SK-MEL-5 (cell line): ENCODE results near the gene ATP2B1. TPM values are rescaled to one million over a fixed set of nuclear protein-coding genes. Genes with fewer than 3 reads are reported as not detected.
"Not testable (repeated sequence)": the region's sequence is repeated elsewhere in the genome, so short reads cannot be mapped to it uniquely, and the experiment has no call there.

ENCODE experiments used
- DNase-seq: peaks from one replicate; pipeline ENCODE4 v3.0.0-alpha.2; 2016; ENCODE audit warnings: low read depth, low spot score
- in situ Hi-C: cut with HindIII; loops from 2 replicates; pipeline ENCODE4 v1.10.0; 2016; ENCODE audit warnings: low sequenced_read_pairs, high pct_unique_total_duplicates, low pct_unique_long_range_greater_than_20kb
- polyA plus RNA-seq, 2 experiments: library from polyadenylated mRNA; depleted of rRNA; stranded (reverse); fragments of >200 nt; gene quantifications; 2 replicates each; pipeline ENCODE4 v1.2.3, GENCODE V29; 2015
- total RNA-seq: library from RNA; depleted of rRNA; stranded (reverse); fragments of >200 nt; shearing (Covaris generic); gene quantifications from 2 replicates; pipeline ENCODE4 v1.2.3, GENCODE V29; 2014; rRNA removed

ATP2B1 gene
- 30.5 and 33.7 TPM in 2 replicates for total RNA-seq
- polyA plus RNA-seq (2015; cell fraction: cytosol; rRNA removed): 20.5 and 23.2 TPM in 2 replicates
- polyA plus RNA-seq (2015; cell fraction: nucleus; rRNA removed): 29.9 and 38.4 TPM in 2 replicates

- in situ Hi-C loops: no loop called here
- peak; percentile 83 for DNase-seq
Measured at GRCh38 chr12:89708565-89709156, at the start of gene ATP2B1. Gene ATP2B1, minus strand, starts transcription at chr12:89708838. Its CDS starts 52,952 bp downstream, at chr12:89655886.

- in situ Hi-C loops, DNase-seq: not testable (repeated sequence)
Measured at GRCh38 chr12:89757987-89758386, 49.3 kb upstream of the ATP2B1 start.

- in situ Hi-C loops: no loop called here
- no peak for DNase-seq
Measured at GRCh38 chr12:89756585-89757398, 48.2 kb upstream of the ATP2B1 start.

GRCh38 chr12:89756194-89756584 is 47.6 kb upstream of the ATP2B1 start:
- in situ Hi-C loops: no loop called here
- no peak for DNase-seq

GRCh38 chr12:89753997-89754396 is 45.4 kb upstream of the ATP2B1 start:
- in situ Hi-C loops: no loop called here
- no peak for DNase-seq

GRCh38 chr12:89752341-89752740 is 43.7 kb upstream of the ATP2B1 start:
- DNase-seq: no peak
- in situ Hi-C loops: no loop called here

GRCh38 chr12:89750389-89751351 is 42.0 kb upstream of the ATP2B1 start:
- in situ Hi-C loops: no loop called here

GRCh38 chr12:89748791-89749190 is 40.2 kb upstream of the ATP2B1 start:
- in situ Hi-C loops: no loop called here
- DNase-seq: no peak

More at GRCh38 chr12:89750389-89751351, 42.0 kb upstream of the ATP2B1 start:
- no peak for DNase-seq

- in situ Hi-C loops: no loop called here
Measured at GRCh38 chr12:89745286-89745685, 36.6 kb upstream of the ATP2B1 start.

GRCh38 chr12:89742337-89743022 is 33.8 kb upstream of the ATP2B1 start:
- in situ Hi-C loops: no loop called here
- DNase-seq: no peak

More at GRCh38 chr12:89745286-89745685, 36.6 kb upstream of the ATP2B1 start:
- no peak for DNase-seq

GRCh38 chr12:89740943-89741342 is 32.3 kb upstream of the ATP2B1 start:
- in situ Hi-C loops: no loop called here
- DNase-seq: no peak

- DNase-seq: no peak
- in situ Hi-C loops: no loop called here
Measured at GRCh38 chr12:89736995-89737394, 28.4 kb upstream of the ATP2B1 start.

GRCh38 chr12:89733579-89734201 is 25.1 kb upstream of the ATP2B1 start:
- DNase-seq: peak; percentile 53
- in situ Hi-C loops: no loop called here

GRCh38 chr12:89732522-89732921 is 23.9 kb upstream of the ATP2B1 start:
- DNase-seq: no peak
- in situ Hi-C loops: no loop called here

- in situ Hi-C loops: no loop called here
- DNase-seq: no peak
Measured at GRCh38 chr12:89731614-89732013, 23.0 kb upstream of the ATP2B1 start.

- DNase-seq: no peak
- in situ Hi-C loops: no loop called here
Measured at GRCh38 chr12:89731089-89731488, 22.5 kb upstream of the ATP2B1 start.

- in situ Hi-C loops: no loop called here
Measured at GRCh38 chr12:89729946-89730459, 21.4 kb upstream of the ATP2B1 start.

More at GRCh38 chr12:89729946-89730459, 21.4 kb upstream of the ATP2B1 start:
- no peak for DNase-seq
